Mammary epithelial cell (primary cell): Measurements from ENCODE around the gene CTSC.

ENCODE experiments used
- EZH2 ChIP-seq: IDR thresholded peaks from 2 replicates; pipeline ENCODE4 v1.6.1; 2012; ENCODE audit warnings: low read length, inconsistent platforms, borderline replicate concordance
- TF ChIP-seq, protein P1 (sequence below), 2 donors: IDR thresholded peaks in 1 of 2; conservative IDR thresholded peaks in 1 of 2; 2 replicates each; pipeline ENCODE4 v1.5.1; 2011 to 2012; ENCODE audit warnings: inconsistent platforms in 2 of 2, low read length in 2 of 2, mild to moderate bottlenecking in 2 of 2, control low read depth in 1 of 2, low read depth in 1 of 2; ENCODE audit not compliant: insufficient read depth in 1 of 2; ENCODE audit errors: extremely low read depth in 1 of 2

DNA sequence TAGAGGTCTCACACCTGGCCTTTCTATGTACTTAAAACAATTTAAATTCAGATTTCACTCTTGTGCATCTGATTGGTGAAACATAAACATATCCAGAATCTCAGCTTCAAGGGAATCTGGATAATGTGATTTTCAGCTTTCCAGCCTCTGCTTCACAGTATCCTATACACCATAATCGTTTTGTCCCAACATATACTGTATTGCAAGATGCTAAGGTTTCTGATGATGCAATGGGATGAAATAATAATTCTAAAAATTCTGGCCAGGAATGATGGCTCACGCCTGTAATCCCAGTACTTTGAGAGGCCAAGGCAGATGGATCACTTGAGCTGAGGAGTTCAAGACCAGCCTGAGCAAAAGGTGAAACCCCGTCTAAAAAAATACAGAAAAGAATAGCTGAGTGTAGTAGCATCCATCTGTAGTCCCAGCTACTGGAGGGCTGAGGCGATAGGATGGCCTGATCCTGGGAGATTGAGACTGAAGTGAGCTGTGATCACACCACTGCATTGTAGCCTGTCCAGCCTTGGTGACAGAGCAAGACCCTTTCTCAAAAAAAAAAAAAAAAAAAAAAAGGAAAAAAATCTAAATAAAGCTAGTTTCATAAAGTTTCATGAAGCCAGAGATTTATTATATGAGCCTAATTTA lies 41.0 kb upstream of the CTSC start:
- TF ChIP-seq EZH2: no peak
- TF ChIP-seq, protein P1, sequence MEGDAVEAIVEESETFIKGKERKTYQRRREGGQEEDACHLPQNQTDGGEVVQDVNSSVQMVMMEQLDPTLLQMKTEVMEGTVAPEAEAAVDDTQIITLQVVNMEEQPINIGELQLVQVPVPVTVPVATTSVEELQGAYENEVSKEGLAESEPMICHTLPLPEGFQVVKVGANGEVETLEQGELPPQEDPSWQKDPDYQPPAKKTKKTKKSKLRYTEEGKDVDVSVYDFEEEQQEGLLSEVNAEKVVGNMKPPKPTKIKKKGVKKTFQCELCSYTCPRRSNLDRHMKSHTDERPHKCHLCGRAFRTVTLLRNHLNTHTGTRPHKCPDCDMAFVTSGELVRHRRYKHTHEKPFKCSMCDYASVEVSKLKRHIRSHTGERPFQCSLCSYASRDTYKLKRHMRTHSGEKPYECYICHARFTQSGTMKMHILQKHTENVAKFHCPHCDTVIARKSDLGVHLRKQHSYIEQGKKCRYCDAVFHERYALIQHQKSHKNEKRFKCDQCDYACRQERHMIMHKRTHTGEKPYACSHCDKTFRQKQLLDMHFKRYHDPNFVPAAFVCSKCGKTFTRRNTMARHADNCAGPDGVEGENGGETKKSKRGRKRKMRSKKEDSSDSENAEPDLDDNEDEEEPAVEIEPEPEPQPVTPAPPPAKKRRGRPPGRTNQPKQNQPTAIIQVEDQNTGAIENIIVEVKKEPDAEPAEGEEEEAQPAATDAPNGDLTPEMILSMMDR (conservative IDR thresholded peaks at IDR 0.05 in 1 of 2, IDR thresholded peaks at IDR 0.05 in 1 of 2; ENCODE audit: extremely low read depth in 1 of 2, insufficient read depth in 1 of 2, low read depth in 1 of 2, low read length in 2 of 2): no peak
